GM12873 (cell line): ENCODE measurements around the gene SUSD5.

ENCODE experiments used
- TF ChIP-seq, protein P1 (sequence below): IDR thresholded peaks from 2 replicates; pipeline ENCODE4 v1.5.1; 2012; ENCODE audit warnings: low read depth, mild to moderate bottlenecking, moderate library complexity, low read length, control low read depth; ENCODE audit not compliant: insufficient read depth; ENCODE audit errors: missing control alignments

Gene SUSD5

DNA sequence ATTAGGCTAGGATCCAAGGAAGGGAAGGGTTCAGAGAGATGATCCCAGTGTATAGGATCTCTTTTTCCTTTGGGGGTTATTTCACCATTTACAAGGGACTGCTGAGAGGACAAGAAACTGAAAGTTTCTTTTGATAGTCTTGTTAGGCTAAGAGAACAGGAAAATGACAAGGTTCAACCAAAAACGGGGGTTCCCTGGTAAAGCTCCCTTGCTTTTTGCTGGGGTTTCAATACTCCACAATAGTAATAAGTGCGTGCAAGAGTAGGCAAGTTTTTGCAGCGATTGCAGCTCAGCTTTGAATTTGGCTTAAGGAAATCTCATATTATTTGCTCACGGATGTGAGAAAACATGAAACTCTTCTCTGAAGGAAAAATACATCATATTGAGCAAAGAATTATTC lies 18.8 kb upstream of the SUSD5 start:
- TF ChIP-seq, protein P1, sequence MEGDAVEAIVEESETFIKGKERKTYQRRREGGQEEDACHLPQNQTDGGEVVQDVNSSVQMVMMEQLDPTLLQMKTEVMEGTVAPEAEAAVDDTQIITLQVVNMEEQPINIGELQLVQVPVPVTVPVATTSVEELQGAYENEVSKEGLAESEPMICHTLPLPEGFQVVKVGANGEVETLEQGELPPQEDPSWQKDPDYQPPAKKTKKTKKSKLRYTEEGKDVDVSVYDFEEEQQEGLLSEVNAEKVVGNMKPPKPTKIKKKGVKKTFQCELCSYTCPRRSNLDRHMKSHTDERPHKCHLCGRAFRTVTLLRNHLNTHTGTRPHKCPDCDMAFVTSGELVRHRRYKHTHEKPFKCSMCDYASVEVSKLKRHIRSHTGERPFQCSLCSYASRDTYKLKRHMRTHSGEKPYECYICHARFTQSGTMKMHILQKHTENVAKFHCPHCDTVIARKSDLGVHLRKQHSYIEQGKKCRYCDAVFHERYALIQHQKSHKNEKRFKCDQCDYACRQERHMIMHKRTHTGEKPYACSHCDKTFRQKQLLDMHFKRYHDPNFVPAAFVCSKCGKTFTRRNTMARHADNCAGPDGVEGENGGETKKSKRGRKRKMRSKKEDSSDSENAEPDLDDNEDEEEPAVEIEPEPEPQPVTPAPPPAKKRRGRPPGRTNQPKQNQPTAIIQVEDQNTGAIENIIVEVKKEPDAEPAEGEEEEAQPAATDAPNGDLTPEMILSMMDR: no peak

DNA sequence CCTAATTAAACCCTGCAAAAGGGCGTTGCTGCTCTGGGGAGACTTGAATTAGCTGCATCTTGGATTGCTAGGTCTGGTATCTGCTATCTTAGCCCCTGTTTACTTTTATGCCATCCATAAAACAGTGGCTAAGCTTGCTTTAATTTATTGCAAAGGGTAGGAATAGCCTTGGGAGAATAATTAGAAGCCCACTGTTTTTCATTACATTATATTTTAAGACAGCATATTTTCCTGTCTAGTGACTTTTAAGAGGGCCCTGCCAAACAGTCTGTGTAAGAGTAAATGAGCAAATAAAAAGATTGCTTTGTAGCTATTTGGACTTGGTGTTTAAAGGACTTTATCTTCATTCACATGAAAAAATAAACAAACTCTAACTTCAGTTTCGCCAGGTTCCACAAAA lies 17.4 kb upstream of the SUSD5 start:
- TF ChIP-seq, protein P1: no peak

DNA sequence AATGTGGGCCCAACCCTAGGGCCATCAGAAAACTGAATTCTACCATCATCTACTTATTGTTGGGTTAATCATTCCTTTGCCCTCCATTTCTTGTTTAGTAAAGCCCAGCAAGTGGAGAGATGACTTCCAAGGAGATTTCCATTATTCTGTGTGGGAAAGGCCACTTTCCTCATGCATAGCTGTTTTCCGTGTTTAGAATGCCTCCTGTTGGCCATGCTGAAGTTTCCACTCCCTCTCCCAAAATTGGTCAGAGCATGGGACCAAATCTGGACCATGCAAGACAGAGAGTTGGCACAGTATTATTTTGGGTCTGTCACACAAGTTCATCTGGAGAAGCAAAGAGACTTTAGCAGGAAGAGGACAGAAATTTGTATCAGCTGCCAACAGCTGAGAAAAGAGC lies 15.3 kb upstream of the SUSD5 start:
- TF ChIP-seq, protein P1: no peak

DNA sequence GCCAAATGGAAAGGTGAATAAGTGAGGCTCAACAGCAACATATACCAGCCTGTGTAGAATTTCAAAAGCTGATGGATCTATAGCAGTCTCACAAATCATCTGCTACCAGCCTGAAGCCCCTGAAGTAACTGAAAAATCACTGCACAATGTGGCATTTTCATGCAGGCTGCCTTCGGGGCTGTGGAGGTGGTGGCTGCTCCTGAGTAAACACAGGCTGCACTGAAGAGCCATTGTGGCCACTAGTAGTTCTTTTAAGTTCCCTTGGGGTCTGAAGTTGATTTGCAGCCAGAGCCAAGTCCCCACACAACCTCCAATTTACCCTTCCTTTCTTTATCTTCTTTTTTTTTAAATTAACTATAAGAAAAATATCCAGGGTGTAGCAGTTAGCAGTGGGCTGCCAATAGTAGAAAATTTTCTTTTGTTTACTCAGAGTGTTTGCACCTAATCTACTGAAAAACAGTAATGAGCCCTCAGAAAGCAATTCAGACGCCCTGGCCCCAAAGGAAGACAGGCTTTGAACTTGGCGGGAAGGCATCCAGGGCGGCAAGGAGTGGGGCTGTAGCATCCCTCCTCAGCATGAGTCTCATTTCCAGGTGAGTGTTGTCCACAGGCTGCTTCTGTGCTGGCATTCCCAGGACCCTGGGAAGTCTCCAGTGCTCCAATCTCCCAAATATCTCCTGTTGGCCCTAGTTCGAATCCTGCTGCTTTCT lies 13.3 kb upstream of the SUSD5 start:
- TF ChIP-seq, protein P1: no peak

DNA sequence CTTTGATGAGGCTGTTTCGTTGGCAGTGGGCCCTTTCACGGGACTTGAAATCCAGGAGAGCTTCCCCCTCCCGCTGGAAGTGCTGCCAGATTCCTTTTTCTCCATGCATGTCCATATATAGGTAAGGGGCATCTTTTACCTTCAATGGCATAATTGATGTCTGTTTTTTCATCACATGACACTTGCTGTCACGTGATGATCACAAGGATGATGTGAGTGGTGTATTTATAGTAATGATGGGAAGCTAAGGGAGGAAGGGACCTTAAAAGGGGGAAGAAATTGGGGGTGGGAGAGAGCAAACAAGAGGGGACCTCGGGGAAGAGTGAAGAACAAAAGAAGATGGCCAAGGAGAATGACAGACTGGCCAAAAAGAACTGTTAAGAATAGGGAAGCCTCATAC lies 11.3 kb upstream of the SUSD5 start:
- TF ChIP-seq, protein P1: no peak

DNA sequence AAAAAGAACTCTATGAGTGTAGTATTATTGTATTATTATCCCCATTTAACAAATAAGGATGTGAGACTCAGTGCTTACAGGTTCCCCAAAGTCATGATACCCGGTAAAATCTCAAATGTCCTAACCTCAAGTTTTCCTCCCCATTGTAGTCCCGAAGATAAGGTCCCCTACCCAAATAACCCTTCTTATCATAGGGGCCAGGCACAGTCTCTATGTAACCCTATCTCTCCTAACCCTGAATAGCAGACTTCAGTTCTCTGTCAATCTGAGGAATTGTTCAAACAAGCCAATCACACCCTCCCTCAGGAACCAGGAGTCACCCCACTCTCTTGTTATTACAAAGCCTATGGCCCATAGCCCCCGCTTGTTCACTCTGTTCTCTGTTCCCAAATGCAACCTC lies 10.5 kb upstream of the SUSD5 start:
- TF ChIP-seq, protein P1: no peak

DNA sequence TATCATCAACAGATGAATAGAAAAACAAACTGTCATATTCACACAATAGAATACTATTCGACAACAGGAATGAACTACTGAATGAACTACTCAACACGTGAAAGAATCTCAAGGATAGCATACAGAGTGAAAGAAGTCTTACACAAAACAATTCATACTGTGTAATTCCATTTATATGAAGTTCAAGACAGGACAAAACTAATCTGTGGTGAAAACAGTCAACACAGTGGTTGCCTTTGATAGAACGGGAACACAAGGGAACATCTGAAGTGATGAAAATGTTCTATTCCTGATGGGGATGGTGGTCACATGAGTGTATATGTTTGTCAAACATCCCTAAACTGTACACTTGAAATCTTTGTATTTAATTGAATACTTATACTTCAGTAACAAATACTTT lies 2.6 kb upstream of the SUSD5 start:
- TF ChIP-seq, protein P1: no peak
